Subcutaneous abdominal adipose tissue (tissue), 5 donors: ENCODE measurements around the gene BCL10.

Experiments used
- H3K27ac ChIP-seq: one replicate; pipeline ENCODE4 v1.7.0; 2013; ENCODE audit warnings: low read depth, mild to moderate bottlenecking, inconsistent platforms, low read length, moderate library complexity
- H3K27me3 ChIP-seq, 5 donors: one replicate each; pipeline ENCODE4 v1.7.0; 2013; ENCODE audit warnings: low read length in 5 of 5, inconsistent platforms in 1 of 5; ENCODE audit not compliant: control insufficient read depth in 5 of 5, insufficient read depth in 4 of 5
- H3K36me3 ChIP-seq, 5 donors: one replicate each; pipeline ENCODE4 v1.7.0; 2013; ENCODE audit warnings: low read length in 5 of 5; ENCODE audit not compliant: control insufficient read depth in 5 of 5, insufficient read depth in 5 of 5
- H3K4me1 ChIP-seq, 5 donors: one replicate each; pipeline ENCODE4 v1.7.0; 2013; ENCODE audit warnings: low read length in 5 of 5, mild to moderate bottlenecking in 3 of 5, moderate library complexity in 1 of 5; ENCODE audit not compliant: control insufficient read depth in 5 of 5, insufficient read depth in 5 of 5
- H3K4me3 ChIP-seq, 5 donors: one replicate each; pipeline ENCODE4 v1.7.0; 2013; ENCODE audit warnings: low read length in 5 of 5, low read depth in 1 of 5
- H3K9ac ChIP-seq, 5 donors: one replicate each; pipeline ENCODE4 v1.7.0; 2013; ENCODE audit warnings: low read length in 5 of 5, mild to moderate bottlenecking in 4 of 5, moderate library complexity in 3 of 5
- H3K9me3 ChIP-seq, 5 donors: one replicate each; pipeline ENCODE4 v1.7.0; 2013; ENCODE audit warnings: low read length in 5 of 5; ENCODE audit not compliant: control insufficient read depth in 5 of 5
- donor health status: healthy.
- donor health status: healthy.
- donor health status: healthy.
- donor health status: healthy.
- donor health status: healthy.

Gene BCL10

DNA sequence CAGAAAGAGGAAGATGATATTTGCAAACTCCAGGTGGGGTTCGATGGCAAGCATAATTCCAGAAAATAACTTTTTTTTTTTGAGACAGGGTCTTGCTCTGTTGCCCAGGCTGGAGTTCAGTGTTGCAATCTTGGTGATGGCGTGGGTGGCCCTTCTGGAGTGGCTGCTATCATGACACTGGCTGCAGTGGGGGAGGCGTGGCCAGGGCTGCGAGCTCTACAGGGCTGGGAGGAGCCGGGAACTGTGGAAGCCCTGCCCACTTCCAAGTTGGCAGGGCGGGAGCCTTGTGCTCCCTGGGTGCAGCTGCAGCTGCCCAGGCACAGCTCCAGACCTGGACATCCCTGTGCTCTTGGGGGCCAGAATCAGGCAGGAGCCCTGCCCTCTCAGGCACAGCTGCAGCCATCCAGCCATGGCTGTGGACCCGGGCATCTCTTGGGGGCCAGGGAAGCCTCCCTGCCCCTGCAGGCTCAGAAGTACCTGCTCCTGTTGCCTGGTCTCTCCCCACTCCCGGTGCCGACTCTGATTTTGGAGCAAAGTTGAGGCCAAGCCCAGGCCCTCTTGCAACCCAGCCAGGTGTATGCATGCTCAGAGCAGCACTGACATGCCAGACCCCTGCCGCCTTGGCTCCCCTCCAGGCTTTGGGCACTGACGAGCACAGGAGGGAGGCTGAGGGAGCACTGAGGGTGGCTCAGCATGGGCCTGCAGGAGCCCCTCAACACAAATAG, 7.2 kb upstream of the BCL10 start:
- H3K36me3 ChIP-seq: no peaks in the 10 kb centered on the region
- no peaks in the 10 kb centered on the region for H3K27me3 ChIP-seq
- H3K9me3 ChIP-seq: no peaks in the 10 kb centered on the region
- no peak overlapping the region for H3K9ac ChIP-seq
- H3K27ac ChIP-seq: no peak overlapping the region
- no peak overlapping the region for H3K4me3 ChIP-seq
- peaks cover 0 to 11% (median 0%) of the 10 kb centered on the region in 5 donors for H3K4me1 ChIP-seq

DNA sequence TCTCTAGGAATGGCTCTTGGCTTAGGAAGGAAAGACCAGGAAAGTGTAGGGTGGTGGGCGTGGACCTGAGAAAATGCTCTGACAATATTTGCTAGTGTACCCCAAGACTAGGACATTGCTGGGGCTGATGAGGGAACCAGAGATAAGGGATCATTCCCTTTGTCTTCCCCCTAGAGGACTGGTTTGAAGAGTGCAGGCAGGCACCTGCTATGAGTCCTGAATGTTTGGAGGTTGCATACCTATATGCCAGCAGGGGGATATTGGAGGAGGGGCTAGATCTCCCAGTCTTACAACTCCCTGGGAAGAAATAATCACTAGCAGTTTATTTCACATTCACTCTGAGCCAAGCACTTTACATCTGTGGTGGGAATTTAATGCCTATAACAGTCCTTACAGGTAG, 6.0 kb upstream of the BCL10 start:
- Histone ChIP-seq H3K9me3 (no peaks in the 10 kb centered on the region), H3K36me3 (no peaks in the 10 kb centered on the region)

DNA sequence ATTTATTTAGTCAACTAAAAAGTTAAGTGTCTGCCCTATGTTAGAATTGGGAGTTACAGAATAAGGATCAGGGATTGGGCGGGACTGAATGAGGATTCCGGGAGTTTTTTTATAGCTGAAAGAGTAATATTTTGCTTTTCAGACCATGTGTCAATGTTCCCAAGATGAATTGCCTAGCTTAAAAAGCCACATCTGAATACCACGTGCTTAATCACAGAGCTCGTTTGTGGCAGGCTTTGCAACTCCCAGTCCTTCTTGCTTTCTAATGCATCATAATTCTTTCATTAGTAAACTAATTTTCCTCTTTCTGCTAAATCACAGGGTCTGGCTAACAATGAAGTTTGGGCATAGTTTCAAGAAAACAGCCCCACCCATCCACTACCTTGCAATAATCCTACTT, 4.2 kb upstream of the BCL10 start:
- Histone ChIP-seq H3K9ac (no peak overlapping the region), H3K36me3 (no peaks in the 10 kb centered on the region), H3K27ac (no peak overlapping the region), H3K4me1 (peaks cover 0 to 18% (median 10%) of the 10 kb centered on the region in 5 donors), H3K9me3 (no peaks in the 10 kb centered on the region), H3K27me3 (no peaks in the 10 kb centered on the region), H3K4me3 (no peak overlapping the region)

More for the DNA sequence above, 6.0 kb upstream of the BCL10 start:
- no peaks in the 10 kb centered on the region for H3K27me3 ChIP-seq
- no peak overlapping the region for H3K4me3 ChIP-seq
- no peak overlapping the region for H3K27ac ChIP-seq
- peaks cover 0 to 12% (median under 1%) of the 10 kb centered on the region in 5 donors for H3K4me1 ChIP-seq
- H3K9ac ChIP-seq: no peak overlapping the region

DNA sequence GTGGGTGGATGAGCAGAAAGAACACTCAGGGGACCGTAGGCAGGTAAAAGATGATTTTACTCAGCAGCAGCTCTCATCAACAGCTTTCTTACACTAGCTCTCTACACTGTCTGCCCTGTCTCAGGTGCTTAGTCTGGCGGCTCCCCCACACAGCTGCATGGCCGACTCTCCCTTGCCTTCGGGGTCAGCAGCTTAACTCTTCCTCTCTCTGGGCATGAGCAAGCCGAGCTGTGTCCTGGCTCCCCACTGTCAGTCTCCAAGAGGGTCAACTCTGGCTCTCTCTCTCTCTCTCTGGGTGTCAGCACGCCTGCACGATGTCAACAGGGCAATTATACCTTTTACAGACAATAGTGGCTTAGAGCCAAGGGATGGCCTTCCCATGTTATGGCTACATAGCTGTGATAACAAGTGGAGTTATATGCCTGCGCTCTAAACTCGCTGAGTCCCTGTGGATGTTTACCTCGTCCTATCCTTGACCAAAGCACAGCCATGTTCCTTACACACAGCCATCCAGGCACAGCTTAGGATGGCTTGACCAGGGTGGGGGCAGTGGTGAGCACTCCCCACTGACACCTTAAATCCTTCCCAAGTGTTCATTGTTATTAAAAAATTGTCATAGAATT, 3.1 kb upstream of the BCL10 start:
- Histone ChIP-seq H3K4me3 (peak overlapping the region in 1 of 5 donors; percentile 6), H3K4me1 (peaks cover 3 to 29% (median 21%) of the 10 kb centered on the region in 5 donors), H3K27ac (peak overlapping the region; percentile 63)

DNA sequence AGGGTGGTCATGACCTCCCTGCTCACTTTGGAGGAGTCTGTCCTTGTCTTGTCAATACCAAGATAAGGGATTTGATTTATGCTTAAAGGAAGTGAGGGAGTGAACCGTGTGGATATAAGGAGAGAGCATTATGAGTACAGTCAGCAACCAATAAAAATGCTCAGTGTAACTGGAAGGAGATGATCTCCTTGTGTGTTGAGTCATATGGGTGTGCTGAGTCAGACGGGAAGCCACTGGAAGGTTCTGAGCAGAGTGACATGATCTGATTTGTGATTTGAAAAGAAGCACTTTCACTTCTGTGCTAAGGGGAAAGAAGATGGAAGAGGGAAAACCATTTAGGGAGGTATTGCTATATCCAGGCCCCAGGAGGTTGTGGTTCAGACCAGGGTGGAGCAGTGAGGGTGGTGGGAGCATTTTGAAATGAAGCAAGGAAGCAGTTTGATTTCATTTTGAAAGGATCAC, 2.5 kb upstream of the BCL10 start:
- peaks cover 3 to 36% (median 28%) of the 10 kb centered on the region in 5 donors for H3K4me1 ChIP-seq
- no peaks in the 10 kb centered on the region for H3K27me3 ChIP-seq
- no peaks in the 10 kb centered on the region for H3K9me3 ChIP-seq
- no peak overlapping the region for H3K9ac ChIP-seq
- H3K36me3 ChIP-seq: no peaks in the 10 kb centered on the region
- peak overlapping the region; percentile 63 for H3K27ac ChIP-seq
- peak overlapping the region in 2 of 5 donors; percentile 6 to 12 for H3K4me3 ChIP-seq

More for the DNA sequence above, 3.1 kb upstream of the BCL10 start:
- no peak overlapping the region for H3K9ac ChIP-seq
- H3K36me3 ChIP-seq: no peaks in the 10 kb centered on the region
- H3K9me3 ChIP-seq: no peaks in the 10 kb centered on the region
- no peaks in the 10 kb centered on the region for H3K27me3 ChIP-seq

DNA sequence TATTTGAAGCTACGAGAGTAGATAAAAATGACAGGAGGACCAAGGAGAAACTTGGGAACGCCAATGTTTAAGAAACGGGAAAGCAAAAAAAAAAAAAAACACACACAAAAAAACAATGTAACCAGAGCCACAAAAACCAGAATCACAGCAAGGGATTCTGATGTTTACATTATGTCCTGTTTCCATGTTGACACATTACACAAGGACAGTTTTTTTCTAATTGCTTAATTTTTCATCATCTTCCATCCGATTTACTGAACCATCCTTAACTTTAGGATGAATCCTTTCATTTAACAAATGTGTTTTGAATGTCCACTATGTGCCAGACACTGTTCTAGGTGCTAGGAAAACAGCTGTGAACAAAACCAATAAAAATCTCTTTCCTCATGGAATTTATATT, 1.4 kb upstream of the BCL10 start:
- peaks cover 3 to 43% (median 32%) of the 10 kb centered on the region in 5 donors for H3K4me1 ChIP-seq
- H3K9ac ChIP-seq: no peak overlapping the region
- peaks cover 0 to 2% (median 0%) of the 10 kb centered on the region in 5 donors for H3K36me3 ChIP-seq
- no peak overlapping the region for H3K4me3 ChIP-seq
- H3K27ac ChIP-seq: no peak overlapping the region
- H3K9me3 ChIP-seq: no peaks in the 10 kb centered on the region
- no peaks in the 10 kb centered on the region for H3K27me3 ChIP-seq

DNA sequence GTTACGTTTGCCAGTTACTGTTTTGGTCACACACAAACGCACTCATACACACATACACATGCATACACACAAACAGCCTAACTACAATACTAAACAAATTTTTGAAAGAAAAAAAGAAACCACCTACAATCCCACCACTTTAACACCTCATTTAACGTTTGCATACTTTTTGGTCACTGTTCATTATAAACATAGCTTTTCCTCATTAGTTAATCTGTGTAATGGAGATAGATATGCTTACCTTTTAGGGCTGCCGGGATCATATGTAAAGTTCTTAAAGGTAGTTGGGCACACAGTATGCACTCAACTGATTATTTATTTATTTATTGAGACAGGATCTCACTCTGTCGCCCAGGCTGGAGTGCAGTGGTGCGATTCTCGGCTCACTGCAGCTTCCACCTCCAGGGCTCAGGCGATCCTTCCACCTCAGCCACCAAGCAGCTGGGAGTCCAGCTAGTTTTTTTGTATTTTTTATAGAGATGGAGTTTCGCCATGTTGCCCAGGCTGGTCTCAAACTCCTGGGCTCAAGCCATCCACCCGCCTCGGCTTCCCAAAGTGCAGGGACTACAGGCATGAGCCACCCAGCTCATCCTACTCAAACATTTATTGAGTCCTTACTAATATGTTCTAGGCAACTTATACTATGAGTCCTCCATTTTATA, 677 bp upstream of the BCL10 start:
- no peaks in the 10 kb centered on the region for H3K27me3 ChIP-seq
- peak overlapping the region; percentile 3 to 75 (median 49) for H3K9ac ChIP-seq
- peaks cover 0 to 6% (median 0%) of the 10 kb centered on the region in 5 donors for H3K36me3 ChIP-seq
- peak overlapping the region; percentile 69 for H3K27ac ChIP-seq
- peak overlapping the region; percentile 78 to 99 (median 90) for H3K4me3 ChIP-seq
- H3K4me1 ChIP-seq: peaks cover 3 to 46% (median 32%) of the 10 kb centered on the region in 5 donors
- no peaks in the 10 kb centered on the region for H3K9me3 ChIP-seq

DNA sequence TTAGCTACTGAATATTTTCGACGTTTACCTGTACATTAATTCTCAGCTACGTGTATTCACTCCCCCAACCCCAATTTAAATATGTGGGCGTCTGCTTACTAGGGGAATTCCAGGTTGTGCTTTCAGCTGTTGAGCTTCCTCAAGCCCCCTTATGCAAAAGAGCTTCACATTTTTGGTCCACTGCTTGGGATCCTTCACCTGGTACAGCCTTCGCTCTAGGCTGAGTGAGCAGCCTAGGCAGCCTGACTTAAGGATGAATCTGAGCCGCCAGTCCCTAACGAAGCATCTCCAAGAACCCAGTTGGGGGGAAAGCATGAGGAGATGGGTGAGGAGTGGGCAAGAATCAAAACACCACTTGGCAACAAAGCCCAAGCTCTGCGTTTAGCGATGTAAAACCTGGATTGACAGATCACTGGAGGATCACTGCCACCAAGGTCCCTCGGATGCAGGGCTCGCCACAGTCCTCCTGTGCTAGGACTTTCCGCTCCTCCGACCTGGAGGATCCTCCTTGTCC, 674 bp downstream of the BCL10 start:
- Histone ChIP-seq H3K27me3 (no peaks in the 10 kb centered on the region), H3K9ac (peak overlapping the region; percentile 49 to 97 (median 93)), H3K36me3 (peaks cover 0 to 8% (median 6%) of the 10 kb centered on the region in 5 donors), H3K27ac (peak overlapping the region; percentile 72), H3K4me3 (peak overlapping the region; percentile 90 to 99 (median 99)), H3K4me1 (peaks cover 3 to 48% (median 32%) of the 10 kb centered on the region in 5 donors), H3K9me3 (no peaks in the 10 kb centered on the region)

DNA sequence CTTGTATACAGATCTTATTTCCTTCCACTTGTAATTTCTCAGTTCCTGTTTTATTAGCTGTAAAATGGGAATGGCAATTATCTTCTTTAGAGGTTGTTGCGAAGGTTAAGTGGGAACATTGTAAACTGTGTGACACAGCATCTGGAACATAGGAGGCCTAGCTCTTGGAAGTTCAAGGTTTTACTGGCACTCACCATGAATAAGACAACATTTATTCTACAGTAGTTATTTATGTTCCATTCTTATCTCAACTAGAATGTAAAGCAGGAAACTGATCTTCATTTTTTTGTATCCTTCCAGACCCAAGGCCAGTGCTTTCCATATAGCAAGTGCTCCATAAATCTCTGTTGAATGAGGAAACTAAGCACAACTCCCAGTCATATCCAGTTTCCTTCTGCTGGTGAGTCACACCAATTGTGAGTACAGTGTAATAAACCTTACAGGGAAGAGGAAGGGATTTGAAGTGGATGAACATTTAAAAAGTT, 1.4 kb downstream of the BCL10 start:
- peaks cover 3 to 48% (median 32%) of the 10 kb centered on the region in 5 donors for H3K4me1 ChIP-seq
- peak overlapping the region in 3 of 5 donors; percentile 93 to 97 (median 95) for H3K9ac ChIP-seq
- H3K27me3 ChIP-seq: no peaks in the 10 kb centered on the region
- no peaks in the 10 kb centered on the region for H3K9me3 ChIP-seq
- peak overlapping the region; percentile 72 for H3K27ac ChIP-seq
- H3K36me3 ChIP-seq: peaks cover 3 to 14% (median 11%) of the 10 kb centered on the region in 5 donors
- peak overlapping the region; percentile 90 to 99 (median 99) for H3K4me3 ChIP-seq
